CD4-positive, alpha-beta T cell treated with Interleukin-10 for 1 hour (primary cell): ENCODE measurements around the gene HERC4.

Source experiments
- DNase-seq: peaks from one replicate; pipeline ENCODE4 v3.0.0-alpha.2; 2020

The HERC4 gene, protein sequence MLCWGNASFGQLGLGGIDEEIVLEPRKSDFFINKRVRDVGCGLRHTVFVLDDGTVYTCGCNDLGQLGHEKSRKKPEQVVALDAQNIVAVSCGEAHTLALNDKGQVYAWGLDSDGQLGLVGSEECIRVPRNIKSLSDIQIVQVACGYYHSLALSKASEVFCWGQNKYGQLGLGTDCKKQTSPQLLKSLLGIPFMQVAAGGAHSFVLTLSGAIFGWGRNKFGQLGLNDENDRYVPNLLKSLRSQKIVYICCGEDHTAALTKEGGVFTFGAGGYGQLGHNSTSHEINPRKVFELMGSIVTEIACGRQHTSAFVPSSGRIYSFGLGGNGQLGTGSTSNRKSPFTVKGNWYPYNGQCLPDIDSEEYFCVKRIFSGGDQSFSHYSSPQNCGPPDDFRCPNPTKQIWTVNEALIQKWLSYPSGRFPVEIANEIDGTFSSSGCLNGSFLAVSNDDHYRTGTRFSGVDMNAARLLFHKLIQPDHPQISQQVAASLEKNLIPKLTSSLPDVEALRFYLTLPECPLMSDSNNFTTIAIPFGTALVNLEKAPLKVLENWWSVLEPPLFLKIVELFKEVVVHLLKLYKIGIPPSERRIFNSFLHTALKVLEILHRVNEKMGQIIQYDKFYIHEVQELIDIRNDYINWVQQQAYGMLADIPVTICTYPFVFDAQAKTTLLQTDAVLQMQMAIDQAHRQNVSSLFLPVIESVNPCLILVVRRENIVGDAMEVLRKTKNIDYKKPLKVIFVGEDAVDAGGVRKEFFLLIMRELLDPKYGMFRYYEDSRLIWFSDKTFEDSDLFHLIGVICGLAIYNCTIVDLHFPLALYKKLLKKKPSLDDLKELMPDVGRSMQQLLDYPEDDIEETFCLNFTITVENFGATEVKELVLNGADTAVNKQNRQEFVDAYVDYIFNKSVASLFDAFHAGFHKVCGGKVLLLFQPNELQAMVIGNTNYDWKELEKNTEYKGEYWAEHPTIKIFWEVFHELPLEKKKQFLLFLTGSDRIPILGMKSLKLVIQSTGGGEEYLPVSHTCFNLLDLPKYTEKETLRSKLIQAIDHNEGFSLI

DNA sequence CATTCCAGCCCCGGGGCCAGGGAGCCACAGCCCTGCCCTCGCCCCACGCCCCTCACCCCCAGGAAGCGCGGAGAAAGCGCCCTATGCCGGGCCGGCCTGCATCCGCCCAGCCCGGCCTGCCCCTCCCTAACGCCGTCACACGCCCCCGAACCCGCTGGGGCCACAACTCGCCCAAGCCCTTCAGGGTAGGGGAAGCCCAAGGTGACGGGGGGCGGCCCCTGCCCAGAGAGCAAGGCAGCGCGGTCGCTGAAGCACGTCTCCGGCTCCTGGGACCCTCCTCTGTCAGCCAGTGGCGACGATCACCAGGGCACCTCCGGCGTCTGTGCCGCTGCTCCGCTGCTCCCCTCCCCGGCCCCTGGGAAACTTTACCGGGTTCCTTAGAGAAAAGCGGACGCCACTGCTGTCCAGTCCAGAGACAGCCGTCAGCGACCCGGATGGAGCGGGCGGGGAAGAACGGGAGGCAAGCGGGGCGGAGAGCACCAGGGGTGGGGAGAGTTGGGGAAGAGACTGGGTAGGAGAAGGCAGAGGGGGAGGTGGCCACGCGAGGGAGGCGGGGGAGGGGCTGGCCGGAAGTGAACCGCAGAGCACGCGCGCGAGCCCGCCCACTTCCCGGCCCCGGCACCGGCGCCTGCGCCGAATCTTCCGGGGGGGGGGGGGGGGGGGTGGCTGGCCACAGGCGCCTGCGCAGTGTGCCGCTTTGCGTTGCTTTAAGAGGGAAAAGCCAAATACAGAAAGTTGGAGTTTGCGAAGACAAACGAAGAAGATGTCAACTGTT, at the start of gene HERC4:
Gene HERC4 (minus strand): TSS at position 509 of the 775 bp plus-strand sequence. CDS start 2,175 bp downstream, outside the sequence.
- peak; percentile 92 for DNase-seq

DNA sequence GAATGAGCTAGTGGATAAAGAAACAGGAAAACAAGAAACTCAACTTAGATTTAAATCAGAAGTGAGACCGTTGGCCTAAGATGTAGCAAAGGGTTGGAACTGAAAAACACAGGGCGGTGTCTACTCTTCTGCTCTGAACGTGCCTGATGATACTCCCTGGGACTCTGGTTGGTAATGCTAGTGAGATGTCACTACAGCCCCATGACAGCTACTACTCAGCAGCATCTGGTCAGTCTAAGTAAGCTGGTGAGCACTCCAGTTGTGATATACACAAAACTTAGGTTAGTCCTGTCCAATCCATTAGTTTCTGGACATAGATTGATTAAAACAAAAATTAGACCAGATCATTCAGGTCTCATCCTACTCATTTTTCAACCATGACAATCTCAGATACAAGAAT, 49.6 kb upstream of the HERC4 start:
- DNase-seq, result no peak

DNA sequence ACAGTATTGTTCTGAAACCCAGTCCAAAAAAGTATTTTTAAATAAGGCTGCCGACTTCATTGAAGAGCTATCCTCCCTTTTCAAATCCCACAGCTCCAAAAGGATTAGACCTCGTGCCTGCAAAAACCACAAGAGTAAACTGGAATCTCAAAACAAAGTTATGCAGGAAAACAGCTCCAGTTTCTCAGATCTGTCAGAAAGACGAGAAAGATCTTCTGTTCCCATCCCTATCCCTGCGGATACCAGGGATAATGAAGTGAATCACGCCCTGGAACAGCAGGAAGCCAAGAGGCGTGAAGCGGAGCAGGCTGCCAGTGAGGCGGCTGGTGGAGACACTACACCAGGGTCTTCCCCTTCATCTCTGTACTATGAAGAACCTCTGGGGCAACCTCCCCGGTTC, 46.8 kb upstream of the HERC4 start:
- no peak for DNase-seq

DNA sequence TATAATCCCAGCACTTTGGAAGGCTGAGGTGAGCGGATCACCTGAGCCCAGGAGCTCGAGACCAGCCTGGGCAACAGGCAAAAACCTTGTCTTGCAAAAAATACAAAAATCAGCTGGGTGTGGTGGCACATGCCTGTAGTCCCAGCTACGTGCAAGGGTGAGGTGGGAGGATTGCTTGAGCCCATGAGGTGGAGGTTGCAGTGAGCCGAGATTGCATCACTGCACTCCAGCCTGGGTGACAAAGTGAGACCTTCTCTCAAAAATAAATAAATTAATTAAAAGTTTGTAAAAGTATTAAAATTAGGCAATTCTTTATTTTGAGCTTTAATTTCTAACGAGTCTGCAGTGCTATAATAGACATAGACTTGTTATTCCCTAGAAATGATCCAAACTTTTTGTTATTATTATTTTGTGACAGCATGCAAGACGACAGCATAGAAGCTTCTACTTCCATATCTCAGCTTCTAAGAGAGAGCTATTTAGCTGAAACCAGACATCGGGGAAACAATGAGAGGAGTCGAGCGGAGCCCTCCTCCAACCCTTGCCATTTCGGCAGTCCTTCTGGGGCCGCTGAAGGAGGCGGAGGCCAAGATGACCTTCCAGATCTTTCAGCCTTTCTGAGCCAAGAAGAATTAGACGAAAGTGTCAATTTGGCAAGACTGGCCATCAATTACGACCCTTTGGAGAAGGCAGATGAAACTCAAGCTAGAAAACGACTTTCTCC, 46.1 kb upstream of the HERC4 start:
- no peak for DNase-seq

DNA sequence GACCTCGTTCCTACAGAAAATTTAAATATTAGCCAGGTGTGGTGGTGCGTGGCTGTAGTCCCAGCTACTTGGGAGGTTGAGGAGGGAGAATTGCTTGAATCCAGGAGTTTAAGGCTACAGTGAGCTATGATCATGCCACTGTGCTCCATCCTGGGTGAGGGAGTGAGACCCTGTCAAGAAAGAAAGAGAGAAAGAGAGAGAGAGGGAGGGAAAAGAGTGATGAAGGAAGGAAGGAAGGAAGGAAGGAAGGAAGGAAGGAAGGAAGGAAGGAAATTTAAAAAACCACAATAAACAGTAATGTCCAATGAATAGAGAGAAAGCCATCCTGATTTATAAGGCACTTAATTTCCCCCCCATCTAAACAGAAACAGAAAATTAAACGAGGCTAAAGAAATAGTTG, 43.6 kb upstream of the HERC4 start:
- no peak for DNase-seq

DNA sequence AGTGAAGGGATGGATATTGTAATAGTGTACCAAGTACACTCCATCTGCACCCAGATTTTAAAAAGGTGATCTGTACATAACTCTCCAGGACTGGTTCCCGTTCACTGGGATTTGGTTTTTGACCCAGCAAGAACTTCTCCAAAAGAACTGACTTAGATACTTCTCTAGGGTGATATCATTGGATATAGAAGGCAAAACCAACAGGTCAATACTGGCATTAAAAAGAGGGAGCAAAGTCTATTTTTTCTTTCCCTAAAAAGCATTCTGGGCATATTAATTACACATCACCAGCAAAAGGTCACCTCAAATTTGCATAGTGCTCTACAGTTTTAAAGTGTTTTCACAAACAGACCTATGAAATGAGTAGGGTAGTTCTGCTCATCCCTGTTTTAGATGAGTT, 37.8 kb upstream of the HERC4 start:
- DNase-seq, result no peak

DNA sequence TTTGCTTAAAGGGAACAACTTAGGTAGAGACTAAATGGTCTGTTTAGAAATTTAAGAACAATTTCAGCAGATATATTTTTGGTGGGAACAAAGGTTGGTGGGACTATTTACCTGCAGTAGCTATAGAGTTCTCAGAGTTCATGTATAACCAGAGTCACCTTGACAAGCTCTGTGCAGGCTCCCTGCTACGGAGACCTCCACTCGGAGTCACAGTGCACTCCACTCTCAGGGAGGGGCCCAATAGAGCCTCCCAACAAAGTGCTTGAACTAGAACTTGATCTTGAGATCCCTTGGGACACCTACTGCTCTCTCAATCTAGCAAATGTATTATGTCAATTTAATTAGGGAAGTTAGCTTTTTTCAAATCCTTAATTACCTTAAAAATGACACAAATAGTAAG, 36.5 kb upstream of the HERC4 start:
- no peak for DNase-seq

DNA sequence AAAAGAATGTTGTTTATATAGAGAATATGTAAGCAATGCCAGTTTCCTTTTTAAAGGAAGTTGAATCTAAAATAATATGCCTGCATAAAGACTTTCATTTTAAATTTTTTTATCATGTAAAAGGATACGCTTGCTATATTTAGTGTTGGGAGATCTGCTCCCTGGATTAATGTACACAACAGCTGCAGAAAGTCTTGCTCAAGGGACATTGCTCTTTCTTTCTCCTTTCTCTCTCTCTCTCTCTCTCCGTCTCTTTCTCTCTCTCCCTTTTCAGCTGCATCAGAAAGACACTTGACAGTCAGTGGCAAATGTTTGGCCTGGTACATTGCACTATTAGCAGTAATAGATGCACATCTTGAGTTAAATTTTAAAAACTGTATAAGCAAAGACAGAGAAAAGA, 34.9 kb upstream of the HERC4 start:
- DNase-seq, result no peak

DNA sequence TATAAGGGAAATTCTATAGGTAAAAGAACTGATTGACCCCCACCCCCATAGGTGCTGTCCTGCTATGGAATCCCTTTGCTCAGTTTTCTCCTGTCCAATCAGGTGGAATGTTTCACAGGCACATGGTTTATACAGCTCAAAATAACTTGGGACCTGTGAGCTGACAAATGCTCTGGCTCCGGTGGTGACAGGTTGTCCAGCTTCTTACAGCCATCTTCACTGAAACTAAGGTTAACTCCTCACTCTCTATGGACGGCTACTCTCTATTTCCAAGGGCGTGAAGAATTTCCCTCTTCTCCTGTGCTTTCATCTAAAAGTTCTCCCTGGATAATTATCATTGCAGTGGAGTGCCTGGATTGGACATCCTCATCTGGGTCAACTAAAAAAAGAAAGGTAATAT, 34.2 kb upstream of the HERC4 start, which contains the start of gene MYPN:
Gene MYPN (plus strand): TSS at position 158 of the 400 bp plus-strand sequence. CDS start 11,951 bp downstream, outside the sequence.
- DNase-seq, result no peak

DNA sequence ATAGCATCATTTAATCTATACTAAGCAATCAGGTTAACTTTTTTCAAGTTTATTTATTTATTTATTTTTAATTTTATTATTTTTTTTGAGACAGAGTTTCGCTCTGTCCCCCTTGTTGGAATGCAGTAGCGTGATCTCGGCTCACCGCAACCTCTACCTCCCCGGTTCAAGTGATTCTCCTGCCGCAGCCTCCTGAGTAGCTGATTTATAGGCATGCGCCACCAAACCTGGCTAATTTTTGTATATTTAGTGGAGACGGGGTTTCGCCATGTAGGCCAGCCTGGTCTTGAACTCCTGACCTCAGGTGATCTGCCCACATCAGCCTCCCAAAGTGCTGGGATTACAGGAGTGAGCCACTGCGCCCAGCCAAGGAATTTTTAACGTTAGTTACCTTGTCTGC, 33.6 kb upstream of the HERC4 start:
- DNase-seq, result no peak

DNA sequence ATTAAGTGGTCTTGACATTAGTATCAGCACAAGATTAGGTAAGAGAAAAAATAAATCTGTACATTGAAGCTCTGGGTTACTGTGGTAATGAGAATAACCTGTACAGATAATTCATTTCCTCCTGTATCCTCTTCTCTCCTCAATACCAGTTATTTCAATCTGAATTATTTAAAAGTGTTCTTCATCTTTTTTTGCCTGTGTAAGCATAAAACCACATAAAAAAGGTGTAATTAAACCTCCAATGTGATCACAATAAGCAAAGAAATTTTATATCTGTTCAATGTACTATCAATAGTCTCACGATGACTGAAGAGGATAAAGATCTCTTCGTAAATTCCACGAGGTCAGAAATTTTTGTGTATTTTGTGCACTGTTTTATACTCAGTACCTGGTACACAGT, 33.0 kb upstream of the HERC4 start:
- no peak for DNase-seq

DNA sequence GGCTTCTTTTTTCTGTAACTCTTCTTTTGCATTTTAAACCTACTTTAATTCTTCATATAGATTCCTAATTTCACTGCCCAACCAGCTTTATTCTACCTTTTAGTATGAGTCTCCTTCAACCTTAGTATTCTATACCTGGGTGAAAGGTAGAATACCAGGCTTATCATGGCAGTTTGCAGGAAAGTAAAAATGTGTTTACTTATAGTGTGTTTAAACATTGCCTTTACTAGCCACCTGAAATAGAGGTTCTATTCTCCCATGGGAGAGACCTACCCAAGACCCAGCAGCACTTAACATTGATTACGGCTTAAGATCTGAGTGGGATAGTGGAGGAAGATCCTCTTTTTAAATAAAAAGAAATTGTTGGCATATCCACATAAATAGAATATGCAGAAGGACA, 32.6 kb upstream of the HERC4 start:
- no peak for DNase-seq

DNA sequence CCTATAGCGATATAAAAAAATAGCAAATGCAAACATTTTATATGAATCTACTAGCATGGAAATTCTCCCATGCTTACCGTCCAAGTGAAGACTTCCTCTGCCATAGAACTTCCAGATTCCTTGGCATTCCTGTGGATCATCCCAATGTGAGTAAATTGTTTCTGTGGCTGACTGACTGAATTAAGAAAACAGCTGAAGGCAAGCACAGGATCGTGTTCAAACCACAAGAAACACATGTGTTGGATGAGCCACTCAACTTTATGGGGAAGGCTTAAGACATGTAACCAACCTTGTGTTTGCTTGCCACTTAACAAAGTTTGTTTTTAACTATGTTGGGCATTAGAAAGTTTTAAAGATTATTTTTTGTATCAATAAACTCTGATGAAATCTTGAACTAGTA, 31.6 kb upstream of the HERC4 start:
- DNase-seq, result no peak

DNA sequence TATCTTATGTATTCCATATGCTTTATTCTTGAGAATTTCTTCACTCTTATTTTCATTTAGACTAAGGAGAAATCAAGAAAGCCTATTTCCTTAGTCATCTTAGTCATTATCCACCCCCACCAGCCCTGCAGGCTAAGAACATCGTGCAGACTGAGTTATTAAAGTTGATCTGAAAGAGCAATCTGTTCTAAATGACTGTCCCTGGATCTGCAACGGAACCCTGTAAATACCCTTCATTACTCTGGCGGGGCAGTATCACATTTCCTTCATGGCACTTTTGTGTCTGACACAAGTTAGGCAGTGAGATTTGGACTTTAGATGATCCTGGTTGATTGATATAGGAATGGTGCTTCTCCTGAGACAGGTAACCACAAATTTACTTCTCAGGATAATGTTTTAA, 30.7 kb upstream of the HERC4 start:
- DNase-seq, result no peak

DNA sequence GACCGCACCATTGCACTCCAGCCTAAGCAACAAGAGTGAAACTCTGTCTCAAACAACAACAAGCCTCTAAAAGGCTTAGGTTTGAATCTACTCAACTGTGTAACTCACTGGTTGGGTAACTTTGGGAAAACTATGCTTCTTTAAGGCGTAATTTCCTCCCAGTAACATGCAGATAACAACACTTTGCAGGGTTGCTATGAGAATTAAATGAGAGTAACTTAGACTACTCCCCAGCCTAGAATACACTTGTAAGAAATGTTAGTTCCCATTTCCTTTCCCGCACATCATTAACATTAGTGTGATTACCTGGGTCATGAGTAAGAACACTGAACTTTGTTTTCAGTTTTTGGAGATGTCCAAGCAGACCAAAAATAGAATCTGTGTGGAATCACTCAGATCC, 28.8 kb upstream of the HERC4 start:
- DNase-seq, result no peak

DNA sequence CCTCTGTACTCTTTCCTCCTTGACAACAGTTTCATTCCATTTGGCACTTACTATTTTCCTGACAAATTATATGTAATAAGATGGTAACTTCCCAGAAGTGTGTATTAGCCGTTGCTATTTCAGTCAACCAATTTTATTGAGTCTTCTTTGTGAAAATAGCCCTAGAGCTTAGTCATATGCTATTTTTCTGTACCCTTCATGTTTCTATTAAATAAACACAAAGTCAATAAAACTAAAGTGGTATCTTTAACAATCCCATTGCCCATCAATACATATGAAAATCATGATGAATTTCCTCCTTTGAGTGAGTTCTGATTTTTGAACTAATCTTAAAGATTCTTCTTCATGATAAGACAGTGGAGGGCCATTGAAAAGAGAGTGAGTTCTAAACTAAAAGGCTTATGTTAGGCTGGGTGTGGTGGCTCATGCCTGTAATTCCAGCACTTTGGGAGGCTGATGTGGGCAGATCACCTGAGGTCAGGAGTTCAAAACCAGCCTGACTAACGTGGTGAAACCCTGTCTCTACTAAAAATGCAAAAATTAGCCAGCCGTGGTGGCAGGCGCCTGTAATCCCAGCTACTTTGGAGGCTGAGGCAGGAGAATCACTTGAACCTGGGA, 28.3 kb upstream of the HERC4 start:
- no peak for DNase-seq

DNA sequence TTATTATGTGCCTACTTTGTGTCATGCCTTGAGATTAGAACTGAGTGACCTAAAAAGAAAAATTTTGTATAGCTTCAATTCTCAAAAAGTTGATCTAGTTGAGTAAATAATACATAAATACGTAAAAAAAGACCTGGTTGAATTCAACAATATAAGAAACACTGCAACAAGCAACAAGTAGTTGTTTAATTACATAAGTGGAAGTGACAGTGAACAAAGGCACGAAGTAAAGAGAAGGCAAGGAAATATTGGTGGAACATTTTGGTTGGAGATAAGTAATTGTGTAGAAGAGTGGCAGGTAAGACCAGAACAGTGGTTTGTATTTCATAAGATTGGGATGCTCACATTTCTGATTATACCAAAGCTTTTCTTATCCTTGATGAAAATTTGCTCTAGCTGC, 26.0 kb upstream of the HERC4 start:
- no peak for DNase-seq

DNA sequence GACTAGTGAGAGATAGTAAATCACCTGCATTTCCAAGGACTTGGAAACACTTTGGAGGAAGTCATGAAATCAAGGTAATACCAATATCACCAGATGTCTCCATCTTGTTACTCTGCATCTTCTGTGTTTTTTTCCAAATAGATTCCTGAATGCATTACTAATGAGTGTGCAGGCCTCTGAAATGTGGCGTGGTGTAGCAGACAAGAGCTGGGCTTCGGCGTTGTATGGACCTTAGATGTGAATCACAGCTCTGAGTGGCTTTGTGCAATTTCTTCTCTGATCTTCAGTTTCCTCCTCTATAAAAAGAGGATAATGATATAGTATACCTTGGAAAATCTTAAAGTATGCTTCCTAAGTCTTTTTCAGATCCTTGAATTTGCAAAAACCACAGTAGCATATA, 24.7 kb upstream of the HERC4 start:
- DNase-seq, result no peak

DNA sequence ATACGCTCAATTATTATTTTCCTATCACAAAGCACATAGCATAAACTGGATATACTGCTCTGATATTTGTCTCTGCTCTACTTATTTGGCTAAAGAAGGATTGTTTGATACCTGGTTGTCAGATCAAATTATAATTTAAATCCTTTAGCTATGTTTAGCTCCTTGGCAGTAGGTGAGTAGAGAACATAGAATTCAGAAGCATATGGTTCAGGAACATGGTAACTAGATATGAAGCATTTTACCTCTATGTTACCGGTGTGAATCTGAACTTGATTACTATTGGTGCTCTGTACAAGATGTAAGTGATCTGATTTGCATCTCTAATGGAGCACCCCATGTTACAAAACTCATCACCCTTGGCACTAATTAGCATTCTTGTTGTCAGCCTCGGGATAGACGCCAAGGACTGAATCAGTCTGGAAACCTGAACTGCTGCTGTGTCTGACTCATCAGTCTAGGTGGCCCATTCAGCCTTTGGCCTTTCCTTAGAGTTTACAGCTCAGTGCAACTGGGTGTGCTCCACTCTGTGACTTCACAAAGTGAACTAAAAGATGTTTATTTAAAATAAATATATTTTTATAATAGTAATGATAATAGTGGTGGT, 21.9 kb upstream of the HERC4 start:
- DNase-seq, result no peak

DNA sequence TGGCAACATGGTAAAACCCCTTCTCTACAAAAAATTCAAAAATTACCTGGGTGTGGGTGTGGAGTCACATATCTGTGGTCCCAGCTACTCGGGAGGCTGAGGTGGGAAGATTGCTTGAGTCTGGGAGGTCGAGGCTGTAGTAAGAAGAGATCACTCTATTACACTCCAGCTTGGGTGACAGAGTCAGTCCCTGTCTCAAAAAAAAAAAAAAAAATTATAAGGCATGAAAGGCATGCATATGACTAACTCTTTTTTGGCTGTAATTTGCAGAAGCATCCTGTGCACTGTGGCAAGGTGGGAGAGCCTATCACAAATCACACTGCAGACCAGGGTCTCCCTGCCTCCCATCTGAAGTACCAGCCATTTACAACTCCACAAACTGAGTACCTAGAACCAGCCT, 20.1 kb upstream of the HERC4 start:
- no peak for DNase-seq

DNA sequence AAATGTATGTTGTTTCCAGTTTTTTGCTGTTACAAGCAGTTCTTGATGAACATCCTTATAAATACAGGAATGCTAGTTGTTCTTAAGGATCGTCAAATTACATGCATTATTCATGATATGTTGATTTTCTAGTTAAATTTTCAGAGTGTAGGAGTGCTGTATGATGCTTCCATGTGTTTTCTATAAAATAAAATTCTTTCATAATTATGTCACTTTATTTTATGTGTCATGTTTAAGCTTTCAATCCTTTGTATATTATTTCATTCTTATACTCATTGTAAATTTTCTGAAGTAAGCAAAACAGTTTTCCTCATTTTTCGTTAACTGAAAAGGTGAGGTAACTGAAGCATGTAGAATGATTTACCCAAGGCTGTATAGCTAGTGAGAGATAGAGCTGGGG, 17.4 kb upstream of the HERC4 start:
- no peak for DNase-seq
